ENCODE results near the gene DHDDS. TPM values are rescaled to one million over a fixed set of nuclear protein-coding genes. Genes with fewer than 3 reads are reported as not detected.
A peak's percentile ranks its signal among the peaks of the same experiment; 100 is the strongest.

DHDDS gene
- total RNA-seq, 4 donors from 2014 or later, result 36.5 to 66.7 (median 52.0) TPM

GRCh38 chr1:26404641-26405040 lies 27.5 kb upstream of the DHDDS start:
- no peak for TF ChIP-seq CTCF (IDR thresholded peaks at IDR 0.05)
- no peak for TF ChIP-seq POLR2A (IDR thresholded peaks at IDR 0.05)
- intact Hi-C loops (cut with DNase I), result no loop called here
- Histone ChIP-seq H3K4me3 (replicated peaks in 1 of 3) (no peak overlapping the region), H3K36me3 (no peaks in the 10 kb centered on the region), H3K9me3 (no peaks in the 10 kb centered on the region), H3K4me1 (no peaks in the 10 kb centered on the region), H3K27me3 (no peaks in the 10 kb centered on the region), H3K27ac (no peak overlapping the region)
- 68 to 75% methylated on average over 2 of the region's 2 CpGs for WGBS, 2 donors
- DNase-seq, result no peak

- TF ChIP-seq CTCF (IDR thresholded peaks at IDR 0.05), result no peak
- TF ChIP-seq POLR2A (IDR thresholded peaks at IDR 0.05), result no peak
- Histone ChIP-seq H3K4me3 (replicated peaks in 1 of 3) (no peak overlapping the region), H3K36me3 (no peaks in the 10 kb centered on the region), H3K4me1 (no peaks in the 10 kb centered on the region), H3K27me3 (peaks cover under 1% of the 10 kb centered on the region), H3K27ac (no peak overlapping the region), H3K9me3 (no peaks in the 10 kb centered on the region)
- intact Hi-C loops (cut with DNase I), result no loop called here
- DNase-seq, result no peak
- WGBS, 2 donors, result 77 to 79% methylated on average over 7 of the region's 7 CpGs
Measured at GRCh38 chr1:26405281-26405915, 26.7 kb upstream of the DHDDS start.

GRCh38 chr1:26408604-26409003 lies 23.5 kb upstream of the DHDDS start:
- intact Hi-C loops (cut with DNase I), result no loop called here
- H3K36me3 ChIP-seq, result no peaks in the 10 kb centered on the region
- H3K4me3 ChIP-seq (replicated peaks in 1 of 3), result no peak overlapping the region
- DNase-seq, result peak; percentile 73 to 81
- H3K4me1 ChIP-seq, result no peaks in the 10 kb centered on the region
- H3K27me3 ChIP-seq, result peaks cover 16% of the 10 kb centered on the region
- no peak overlapping the region for H3K27ac ChIP-seq
- H3K9me3 ChIP-seq, result no peaks in the 10 kb centered on the region
- no peak for TF ChIP-seq CTCF (IDR thresholded peaks at IDR 0.05)
- TF ChIP-seq POLR2A (IDR thresholded peaks at IDR 0.05), result no peak
- 1 to 3% methylated on average over 12 of the region's 12 CpGs for WGBS, 2 donors

GRCh38 chr1:26409191-26409807 lies 22.8 kb upstream of the DHDDS start:
- H3K27me3 ChIP-seq, result peaks cover 21% of the 10 kb centered on the region
- no peaks in the 10 kb centered on the region for H3K9me3 ChIP-seq
- intact Hi-C loops (cut with DNase I), result no loop called here
- no peaks in the 10 kb centered on the region for H3K4me1 ChIP-seq
- TF ChIP-seq CTCF (IDR thresholded peaks at IDR 0.05), result no peak
- no peak for TF ChIP-seq POLR2A (IDR thresholded peaks at IDR 0.05)
- H3K4me3 ChIP-seq (replicated peaks in 1 of 3), result no peak overlapping the region
- no peaks in the 10 kb centered on the region for H3K36me3 ChIP-seq
- no peak overlapping the region for H3K27ac ChIP-seq
- WGBS, 2 donors, result 3 to 4% methylated on average over 12 to 16 of the region's 16 CpGs
- DNase-seq, result no peak
